ENCODE results near the gene INS. TPM values are rescaled to one million over a fixed set of nuclear protein-coding genes. Genes with fewer than 3 reads are reported as not detected.

INS gene
- total RNA-seq, 2 donors from 2014 or later = not detected

- DNase-seq (ENCODE audit: low spot score) (no peak), ATAC-seq (ENCODE audit: insufficient number of reproducible peaks, low FRiP score, low read depth) (no peak)
- TF ChIP-seq CTCF (IDR thresholded peaks at IDR 0.05) = no peak
- Histone ChIP-seq H3K9me3 (no peaks in the 10 kb centered on the region), H3K4me3 (no peak overlapping the region), H3K27me3 (replicated peaks; ENCODE audit: insufficient read depth) (no peaks in the 10 kb centered on the region), H3K27ac (no peak overlapping the region), H3K36me3 (no peaks in the 10 kb centered on the region), H3K4me1 (ENCODE audit: control insufficient read depth in 1 of 2, low read depth in 2 of 2) (no peaks in the 10 kb centered on the region)
These were observed 40.5 kb upstream of the INS start for GRCh38 chr11:2201542-2201941.

GRCh38 chr11:2200957-2201519, 40.0 kb upstream of the INS start:
- no peak overlapping the region for H3K4me3 ChIP-seq
- H3K27me3 ChIP-seq (replicated peaks; ENCODE audit: insufficient read depth) = no peaks in the 10 kb centered on the region
- ATAC-seq (ENCODE audit: insufficient number of reproducible peaks, low FRiP score, low read depth) (no peak), DNase-seq (ENCODE audit: low spot score) (no peak)
- H3K36me3 ChIP-seq = no peaks in the 10 kb centered on the region
- TF ChIP-seq CTCF (IDR thresholded peaks at IDR 0.05) = no peak
- no peaks in the 10 kb centered on the region for H3K9me3 ChIP-seq
- no peak overlapping the region for H3K27ac ChIP-seq
- no peaks in the 10 kb centered on the region for H3K4me1 ChIP-seq (ENCODE audit: control insufficient read depth in 1 of 2, low read depth in 2 of 2)

GRCh38 chr11:2200536-2200935, 39.5 kb upstream of the INS start:
- Histone ChIP-seq H3K9me3 (no peaks in the 10 kb centered on the region), H3K27me3 (replicated peaks; ENCODE audit: insufficient read depth) (no peaks in the 10 kb centered on the region), H3K4me1 (ENCODE audit: control insufficient read depth in 1 of 2, low read depth in 2 of 2) (no peaks in the 10 kb centered on the region), H3K4me3 (no peak overlapping the region), H3K36me3 (no peaks in the 10 kb centered on the region), H3K27ac (no peak overlapping the region)
- TF ChIP-seq CTCF (IDR thresholded peaks at IDR 0.05) = no peak
- ATAC-seq (ENCODE audit: insufficient number of reproducible peaks, low FRiP score, low read depth) (no peak), DNase-seq (ENCODE audit: low spot score) (no peak)

- Histone ChIP-seq H3K4me3 (no peak overlapping the region), H3K27me3 (replicated peaks; ENCODE audit: insufficient read depth) (no peaks in the 10 kb centered on the region), H3K9me3 (no peaks in the 10 kb centered on the region), H3K4me1 (ENCODE audit: control insufficient read depth in 1 of 2, low read depth in 2 of 2) (no peaks in the 10 kb centered on the region), H3K27ac (no peak overlapping the region), H3K36me3 (no peaks in the 10 kb centered on the region)
- no peak for ATAC-seq (ENCODE audit: insufficient number of reproducible peaks, low FRiP score, low read depth)
- DNase-seq (ENCODE audit: low spot score) = no peak
- TF ChIP-seq CTCF (IDR thresholded peaks at IDR 0.05) = no peak
These were observed 38.7 kb upstream of the INS start for GRCh38 chr11:2199466-2200341.

- Histone ChIP-seq H3K27me3 (replicated peaks; ENCODE audit: insufficient read depth) (no peaks in the 10 kb centered on the region), H3K36me3 (no peaks in the 10 kb centered on the region), H3K4me1 (ENCODE audit: control insufficient read depth in 1 of 2, low read depth in 2 of 2) (no peaks in the 10 kb centered on the region), H3K9me3 (no peaks in the 10 kb centered on the region), H3K27ac (no peak overlapping the region), H3K4me3 (no peak overlapping the region)
- no peak for TF ChIP-seq CTCF (IDR thresholded peaks at IDR 0.05)
- ATAC-seq (ENCODE audit: insufficient number of reproducible peaks, low FRiP score, low read depth) = no peak
- DNase-seq (ENCODE audit: low spot score) = no peak
These were observed 37.8 kb upstream of the INS start for GRCh38 chr11:2198621-2199365.
